Stomach smooth muscle (tissue), 2 donors: ENCODE data around the gene EOMES.

ENCODE experiments used
- H3K27ac ChIP-seq: one replicate; pipeline ENCODE4 v1.7.0; 2013; ENCODE audit warnings: mild to moderate bottlenecking, low read length, inconsistent platforms
- H3K27me3 ChIP-seq, 2 donors: one replicate each; pipeline ENCODE4 v1.7.0; 2013; ENCODE audit warnings: low read length in 2 of 2; ENCODE audit not compliant: insufficient read depth in 2 of 2, control insufficient read depth in 1 of 2
- H3K36me3 ChIP-seq, 2 donors: one replicate each; pipeline ENCODE4 v1.7.0; 2013; ENCODE audit warnings: low read length in 2 of 2; ENCODE audit not compliant: control insufficient read depth in 2 of 2, insufficient read depth in 2 of 2
- H3K4me1 ChIP-seq: one replicate; pipeline ENCODE4 v1.7.0; 2013; ENCODE audit warnings: low read length; ENCODE audit not compliant: control insufficient read depth, insufficient read depth
- H3K4me3 ChIP-seq, 2 donors: one replicate each; pipeline ENCODE4 v1.7.0; 2013; ENCODE audit warnings: low read length in 2 of 2
- H3K9ac ChIP-seq, 2 donors: one replicate each; pipeline ENCODE4 v1.7.0; 2013; ENCODE audit warnings: low read length in 2 of 2, mild to moderate bottlenecking in 1 of 2
- H3K9me3 ChIP-seq, 2 donors: one replicate each; pipeline ENCODE4 v1.7.0; 2013; ENCODE audit warnings: low read length in 2 of 2; ENCODE audit not compliant: control insufficient read depth in 2 of 2
- donor health status: healthy.
- donor health status: Pancreatic carcinoma.

The EOMES gene

DNA sequence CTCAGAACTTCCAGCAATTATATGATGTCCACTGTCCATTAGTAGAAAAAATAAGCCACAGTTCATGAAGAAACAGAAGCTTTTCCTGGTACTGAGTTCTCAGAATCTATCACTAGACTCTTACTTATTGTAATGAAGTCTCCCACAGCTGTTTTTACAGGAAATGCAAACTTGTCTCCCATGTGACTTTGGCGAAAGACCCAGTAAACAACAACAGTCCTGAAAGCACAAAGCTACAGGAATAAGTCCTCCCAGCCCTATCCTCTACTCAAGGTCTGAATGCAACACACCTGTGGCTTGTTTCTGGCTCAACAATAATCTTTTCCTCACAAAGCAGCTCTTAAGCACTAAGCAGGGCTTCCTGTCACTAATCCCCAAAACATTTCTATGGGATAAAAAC is 55.9 kb downstream of the EOMES start:
- no peaks in the 10 kb centered on the region for H3K27me3 ChIP-seq
- no peaks in the 10 kb centered on the region for H3K9me3 ChIP-seq
- H3K9ac ChIP-seq, result no peak overlapping the region
- H3K4me3 ChIP-seq, result no peak overlapping the region
- H3K36me3 ChIP-seq, result no peaks in the 10 kb centered on the region
- peaks cover 3% of the 10 kb centered on the region for H3K4me1 ChIP-seq
- no peak overlapping the region for H3K27ac ChIP-seq
